ENCODE data around the gene TPCN1.
A peak's percentile ranks its signal among the peaks of the same experiment; 100 is the strongest.

The TPCN1 gene

GRCh38 chr12:113278633-113279032 is 57.4 kb downstream of the TPCN1 start:
- Histone ChIP-seq H3K9me3 (ENCODE audit: control insufficient read depth, low read length) (no peaks in the 10 kb centered on the region), H3K27me3 (replicated peaks; ENCODE audit: control insufficient read depth, insufficient read depth, low read length, poor library complexity, severe bottlenecking) (no peaks in the 10 kb centered on the region), H3K36me3 (ENCODE audit: control insufficient read depth, insufficient read depth, low read length) (peaks cover 32% of the 10 kb centered on the region), H3K4me3 (ENCODE audit: insufficient read depth, low read depth, low read length, poor library complexity, severe bottlenecking) (no peak overlapping the region), H3K27ac (ENCODE audit: insufficient read depth, low read length, poor library complexity, severe bottlenecking) (no peak overlapping the region), H3K4me1 (ENCODE audit: control insufficient read depth, insufficient read depth, low read length, poor library complexity, severe bottlenecking) (no peaks in the 10 kb centered on the region)
- no peak for DNase-seq

DNA sequence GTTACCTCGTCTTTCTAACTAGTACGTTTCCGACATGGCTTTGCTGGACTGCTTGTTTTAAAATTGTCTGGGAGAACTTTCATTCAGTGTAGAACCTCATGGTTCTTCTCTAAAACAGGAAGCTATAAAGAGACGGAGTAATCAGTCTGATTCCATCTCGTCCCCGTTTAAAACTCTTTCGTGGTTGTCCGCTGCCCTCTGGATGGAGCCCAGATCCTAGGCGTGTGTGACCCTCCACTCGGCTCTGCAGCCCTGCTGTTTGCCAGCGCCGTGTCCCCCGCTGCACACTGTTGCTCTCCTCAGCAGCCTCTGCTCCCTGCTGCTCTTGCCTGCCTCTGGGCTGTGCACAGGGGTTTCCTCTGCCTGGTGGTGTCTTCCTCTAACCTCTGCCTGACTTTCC is 63.5 kb downstream of the TPCN1 start:
- no peak overlapping the region for H3K27ac ChIP-seq (ENCODE audit: insufficient read depth, low read length, poor library complexity, severe bottlenecking)
- H3K36me3 ChIP-seq (ENCODE audit: control insufficient read depth, insufficient read depth, low read length): peaks cover 36% of the 10 kb centered on the region
- no peaks in the 10 kb centered on the region for H3K4me1 ChIP-seq (ENCODE audit: control insufficient read depth, insufficient read depth, low read length, poor library complexity, severe bottlenecking)
- H3K27me3 ChIP-seq (replicated peaks; ENCODE audit: control insufficient read depth, insufficient read depth, low read length, poor library complexity, severe bottlenecking): no peaks in the 10 kb centered on the region
- no peak for DNase-seq
- H3K9me3 ChIP-seq (ENCODE audit: control insufficient read depth, low read length): no peaks in the 10 kb centered on the region
- H3K4me3 ChIP-seq (ENCODE audit: insufficient read depth, low read depth, low read length, poor library complexity, severe bottlenecking): no peak overlapping the region

- Histone ChIP-seq H3K36me3 (ENCODE audit: control insufficient read depth, insufficient read depth, low read length) (peaks cover 48% of the 10 kb centered on the region), H3K27me3 (replicated peaks; ENCODE audit: control insufficient read depth, insufficient read depth, low read length, poor library complexity, severe bottlenecking) (no peaks in the 10 kb centered on the region), H3K4me1 (ENCODE audit: control insufficient read depth, insufficient read depth, low read length, poor library complexity, severe bottlenecking) (no peaks in the 10 kb centered on the region), H3K9me3 (ENCODE audit: control insufficient read depth, low read length) (no peaks in the 10 kb centered on the region), H3K4me3 (ENCODE audit: insufficient read depth, low read depth, low read length, poor library complexity, severe bottlenecking) (no peak overlapping the region), H3K27ac (ENCODE audit: insufficient read depth, low read length, poor library complexity, severe bottlenecking) (peak overlapping the region; percentile 18)
- no peak for DNase-seq
These were observed 64.7 kb downstream of the TPCN1 start for GRCh38 chr12:113285679-113286610.

DNA sequence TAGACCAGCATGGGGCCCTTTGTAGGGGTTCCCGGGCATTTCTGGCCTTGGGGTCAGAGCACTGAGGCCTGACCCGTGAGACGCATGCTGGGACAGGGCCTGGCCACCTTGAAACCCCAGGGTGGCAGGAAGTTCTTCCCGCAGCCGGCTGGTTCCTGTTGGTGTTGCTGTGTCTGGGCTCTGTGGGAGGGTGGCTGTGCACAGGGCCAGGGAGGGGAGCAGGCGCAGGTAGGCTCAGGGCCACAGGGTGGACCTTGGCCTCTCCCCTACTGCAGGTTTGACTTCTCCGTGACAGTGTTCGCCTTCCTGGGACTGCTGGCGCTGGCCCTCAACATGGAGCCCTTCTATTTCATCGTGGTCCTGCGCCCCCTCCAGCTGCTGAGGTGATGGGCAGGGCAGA is 65.4 kb downstream of the TPCN1 start:
- Histone ChIP-seq H3K27me3 (replicated peaks; ENCODE audit: control insufficient read depth, insufficient read depth, low read length, poor library complexity, severe bottlenecking) (no peaks in the 10 kb centered on the region), H3K4me3 (ENCODE audit: insufficient read depth, low read depth, low read length, poor library complexity, severe bottlenecking) (no peak overlapping the region), H3K4me1 (ENCODE audit: control insufficient read depth, insufficient read depth, low read length, poor library complexity, severe bottlenecking) (no peaks in the 10 kb centered on the region), H3K27ac (ENCODE audit: insufficient read depth, low read length, poor library complexity, severe bottlenecking) (no peak overlapping the region), H3K9me3 (ENCODE audit: control insufficient read depth, low read length) (no peaks in the 10 kb centered on the region), H3K36me3 (ENCODE audit: control insufficient read depth, insufficient read depth, low read length) (peaks cover 55% of the 10 kb centered on the region)
- DNase-seq: no peak

DNA sequence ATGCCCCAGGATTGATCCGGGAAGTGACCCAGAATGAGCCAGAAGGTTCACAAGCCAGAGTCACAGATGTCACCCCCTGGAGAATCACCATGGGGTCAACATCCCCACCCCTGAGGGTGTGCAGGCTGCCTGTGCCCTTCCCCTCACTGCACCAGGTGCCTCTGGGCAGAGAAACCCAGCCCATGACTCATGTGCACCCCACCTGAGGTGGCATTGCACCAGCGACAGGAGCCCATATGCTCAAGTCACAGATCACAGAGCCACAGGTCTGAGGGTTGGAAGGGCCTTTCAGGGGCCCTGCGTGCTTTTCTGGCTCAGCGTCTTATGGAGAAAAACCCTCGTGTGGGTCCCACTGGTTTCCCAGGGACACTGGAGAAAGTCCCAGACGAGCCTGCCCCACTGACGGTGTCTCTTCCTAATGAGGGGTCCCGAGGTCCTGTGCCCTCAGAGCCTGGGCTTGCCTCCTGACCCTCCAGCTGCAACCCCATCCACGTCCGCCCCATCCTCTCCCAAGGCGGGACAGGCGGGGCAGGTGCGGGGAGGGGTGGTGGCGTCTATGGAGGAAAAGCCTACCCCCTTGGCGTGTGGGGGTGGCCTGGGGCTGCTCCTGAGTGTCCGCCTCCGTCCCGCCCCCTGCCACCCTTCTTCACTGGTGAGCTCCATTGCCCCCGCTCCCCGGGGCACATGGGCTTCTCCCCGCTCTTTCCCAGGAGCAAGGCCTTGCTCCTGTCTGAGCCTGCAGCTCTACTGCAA is 66.1 kb downstream of the TPCN1 start:
- no peak for DNase-seq
- H3K9me3 ChIP-seq (ENCODE audit: control insufficient read depth, low read length): no peaks in the 10 kb centered on the region
- H3K27me3 ChIP-seq (replicated peaks; ENCODE audit: control insufficient read depth, insufficient read depth, low read length, poor library complexity, severe bottlenecking): no peaks in the 10 kb centered on the region
- H3K4me3 ChIP-seq (ENCODE audit: insufficient read depth, low read depth, low read length, poor library complexity, severe bottlenecking): no peak overlapping the region
- H3K36me3 ChIP-seq (ENCODE audit: control insufficient read depth, insufficient read depth, low read length): peaks cover 58% of the 10 kb centered on the region
- H3K27ac ChIP-seq (ENCODE audit: insufficient read depth, low read length, poor library complexity, severe bottlenecking): no peak overlapping the region
- H3K4me1 ChIP-seq (ENCODE audit: control insufficient read depth, insufficient read depth, low read length, poor library complexity, severe bottlenecking): no peaks in the 10 kb centered on the region

DNA sequence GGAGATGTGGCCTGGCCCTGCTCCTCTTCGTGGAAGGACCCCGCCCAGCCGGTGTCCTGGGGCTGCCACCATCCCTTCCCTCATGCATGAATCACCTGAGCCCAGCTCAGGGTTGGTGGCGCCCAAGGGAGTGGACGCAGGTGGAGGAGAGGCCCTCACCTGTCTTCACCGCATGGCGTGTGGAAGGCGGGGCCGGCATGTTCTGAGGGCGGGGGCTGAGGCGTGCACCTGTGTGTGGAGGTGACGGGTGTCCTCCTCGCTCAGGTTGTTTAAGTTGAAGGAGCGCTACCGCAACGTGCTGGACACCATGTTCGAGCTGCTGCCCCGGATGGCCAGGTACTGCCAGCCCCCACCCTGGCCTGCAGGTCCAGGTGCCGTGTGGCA is 66.6 kb downstream of the TPCN1 start:
- Histone ChIP-seq H3K9me3 (ENCODE audit: control insufficient read depth, low read length) (no peaks in the 10 kb centered on the region), H3K4me3 (ENCODE audit: insufficient read depth, low read depth, low read length, poor library complexity, severe bottlenecking) (no peak overlapping the region), H3K27me3 (replicated peaks; ENCODE audit: control insufficient read depth, insufficient read depth, low read length, poor library complexity, severe bottlenecking) (no peaks in the 10 kb centered on the region), H3K36me3 (ENCODE audit: control insufficient read depth, insufficient read depth, low read length) (peaks cover 64% of the 10 kb centered on the region), H3K27ac (ENCODE audit: insufficient read depth, low read length, poor library complexity, severe bottlenecking) (no peak overlapping the region), H3K4me1 (ENCODE audit: control insufficient read depth, insufficient read depth, low read length, poor library complexity, severe bottlenecking) (no peaks in the 10 kb centered on the region)
- no peak for DNase-seq

DNA sequence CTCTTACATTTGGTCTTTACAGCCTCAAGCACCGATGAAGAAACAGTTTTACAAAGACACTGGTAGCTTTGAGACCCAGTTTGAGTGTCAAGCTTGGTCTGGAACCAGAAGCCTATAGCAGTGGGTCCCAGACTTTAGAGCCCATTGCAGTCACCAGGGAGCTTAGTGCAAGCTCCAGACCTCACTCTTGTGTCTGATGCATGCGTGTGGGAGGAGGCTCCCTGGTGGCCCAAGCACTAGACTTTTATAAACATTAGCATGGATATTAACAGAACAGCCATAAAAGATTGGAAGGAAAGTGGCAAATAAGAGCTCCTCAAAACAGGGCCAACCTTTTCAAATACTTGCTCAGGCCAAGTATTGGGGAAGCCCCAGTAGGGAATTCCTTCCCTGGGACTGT is 68.1 kb downstream of the TPCN1 start:
- DNase-seq: no peak
- Histone ChIP-seq H3K36me3 (ENCODE audit: control insufficient read depth, insufficient read depth, low read length) (peaks cover 64% of the 10 kb centered on the region), H3K9me3 (ENCODE audit: control insufficient read depth, low read length) (no peaks in the 10 kb centered on the region), H3K27ac (ENCODE audit: insufficient read depth, low read length, poor library complexity, severe bottlenecking) (no peak overlapping the region), H3K27me3 (replicated peaks; ENCODE audit: control insufficient read depth, insufficient read depth, low read length, poor library complexity, severe bottlenecking) (no peaks in the 10 kb centered on the region), H3K4me3 (ENCODE audit: insufficient read depth, low read depth, low read length, poor library complexity, severe bottlenecking) (no peak overlapping the region), H3K4me1 (ENCODE audit: control insufficient read depth, insufficient read depth, low read length, poor library complexity, severe bottlenecking) (no peaks in the 10 kb centered on the region)

- Histone ChIP-seq H3K4me3 (ENCODE audit: insufficient read depth, low read depth, low read length, poor library complexity, severe bottlenecking) (no peak overlapping the region), H3K4me1 (ENCODE audit: control insufficient read depth, insufficient read depth, low read length, poor library complexity, severe bottlenecking) (no peaks in the 10 kb centered on the region), H3K9me3 (ENCODE audit: control insufficient read depth, low read length) (no peaks in the 10 kb centered on the region), H3K27ac (ENCODE audit: insufficient read depth, low read length, poor library complexity, severe bottlenecking) (no peak overlapping the region), H3K36me3 (ENCODE audit: control insufficient read depth, insufficient read depth, low read length) (peaks cover 58% of the 10 kb centered on the region), H3K27me3 (replicated peaks; ENCODE audit: control insufficient read depth, insufficient read depth, low read length, poor library complexity, severe bottlenecking) (no peaks in the 10 kb centered on the region)
- no peak for DNase-seq
These were observed 69.2 kb downstream of the TPCN1 start for GRCh38 chr12:113290506-113290905.

DNA sequence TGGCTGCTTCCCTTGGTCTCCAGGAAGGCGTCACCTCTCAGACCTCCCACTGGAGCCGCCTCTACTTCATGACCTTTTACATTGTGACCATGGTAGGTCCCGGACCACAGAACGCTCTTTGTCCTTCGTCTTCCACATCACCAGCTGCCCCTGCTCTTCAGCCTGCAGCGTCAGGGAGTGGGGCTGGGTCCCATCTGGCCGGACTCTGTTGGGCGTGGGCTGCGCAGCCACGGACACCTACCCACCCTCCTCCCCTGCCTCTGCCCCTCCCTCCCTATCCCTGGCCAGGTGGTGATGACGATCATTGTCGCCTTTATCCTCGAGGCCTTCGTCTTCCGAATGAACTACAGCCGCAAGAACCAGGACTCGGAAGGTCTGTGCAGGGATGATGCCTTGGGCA is 70.3 kb downstream of the TPCN1 start:
- Histone ChIP-seq H3K36me3 (ENCODE audit: control insufficient read depth, insufficient read depth, low read length) (peaks cover 57% of the 10 kb centered on the region), H3K9me3 (ENCODE audit: control insufficient read depth, low read length) (no peaks in the 10 kb centered on the region), H3K27ac (ENCODE audit: insufficient read depth, low read length, poor library complexity, severe bottlenecking) (no peak overlapping the region), H3K4me1 (ENCODE audit: control insufficient read depth, insufficient read depth, low read length, poor library complexity, severe bottlenecking) (no peaks in the 10 kb centered on the region), H3K4me3 (ENCODE audit: insufficient read depth, low read depth, low read length, poor library complexity, severe bottlenecking) (no peak overlapping the region), H3K27me3 (replicated peaks; ENCODE audit: control insufficient read depth, insufficient read depth, low read length, poor library complexity, severe bottlenecking) (no peaks in the 10 kb centered on the region)
- DNase-seq: no peak

GRCh38 chr12:113292091-113292490 is 70.8 kb downstream of the TPCN1 start:
- Histone ChIP-seq H3K4me3 (ENCODE audit: insufficient read depth, low read depth, low read length, poor library complexity, severe bottlenecking) (no peak overlapping the region), H3K27me3 (replicated peaks; ENCODE audit: control insufficient read depth, insufficient read depth, low read length, poor library complexity, severe bottlenecking) (no peaks in the 10 kb centered on the region), H3K9me3 (ENCODE audit: control insufficient read depth, low read length) (no peaks in the 10 kb centered on the region), H3K27ac (ENCODE audit: insufficient read depth, low read length, poor library complexity, severe bottlenecking) (no peak overlapping the region), H3K36me3 (ENCODE audit: control insufficient read depth, insufficient read depth, low read length) (peaks cover 55% of the 10 kb centered on the region), H3K4me1 (ENCODE audit: control insufficient read depth, insufficient read depth, low read length, poor library complexity, severe bottlenecking) (no peaks in the 10 kb centered on the region)
- no peak for DNase-seq

Data from effector memory CD4-positive, alpha-beta T cell (primary cell).